ENCODE results near the gene KIAA0753.

- no peak for TF ChIP-seq TCF12 (IDR thresholded peaks at IDR 0.05; ENCODE audit: low read depth)
- TF ChIP-seq MAX (IDR thresholded peaks at IDR 0.05), result no peak
- no peak for TF ChIP-seq EP300 (IDR thresholded peaks at IDR 0.05; ENCODE audit: borderline replicate concordance)
- TF ChIP-seq TAF1 (IDR thresholded peaks at IDR 0.05; ENCODE audit: low read depth), result no peak
- TF ChIP-seq EGR1 (IDR thresholded peaks at IDR 0.05), result no peak
- TF ChIP-seq TEAD4 (IDR thresholded peaks at IDR 0.05), result no peak
- TF ChIP-seq FOXM1 (IDR thresholded peaks at IDR 0.05; ENCODE audit: borderline replicate concordance, low read depth), result no peak
- TF ChIP-seq RAD21 (IDR thresholded peaks at IDR 0.05; ENCODE audit: low read depth), result no peak
- no peak for TF ChIP-seq USF1 (IDR thresholded peaks at IDR 0.05)
- TF ChIP-seq CREB1 (IDR thresholded peaks at IDR 0.05; ENCODE audit: low read depth), result no peak
- no peak for TF ChIP-seq CEBPB (IDR thresholded peaks at IDR 0.05)
- TF ChIP-seq YY1 (IDR thresholded peaks at IDR 0.05; ENCODE audit: low read depth), result no peak
- no peak for TF ChIP-seq NFIC (IDR thresholded peaks at IDR 0.05)
Observed at GRCh38 chr17:6639014-6639585, 1.4 kb downstream of the KIAA0753 start.
